OCI-LY1 (cell line): Measurements from ENCODE around the gene CCDC141.
A peak's percentile ranks its signal among the peaks of the same experiment; 100 is the strongest.

Experiments
- H2AFZ ChIP-seq: fragments of 200-600 bp; sonication (generic), shearing (Covaris generic); 2 replicates; pipeline ENCODE4 v1.6.0; 2014; ENCODE audit warnings: antibody characterized with exemption, mild to moderate bottlenecking, low read length
- H3F3A ChIP-seq: fragments of 200-600 bp; sonication (generic), shearing (Covaris generic); 2 replicates; pipeline ENCODE4 v1.6.0; 2014; ENCODE audit warnings: mild to moderate bottlenecking, antibody characterized with exemption, low read length, moderate library complexity; ENCODE audit not compliant: insufficient read depth
- H3K27ac ChIP-seq: fragments of 200-600 bp; sonication (generic); 2 replicates; pipeline ENCODE4 v1.5.1; 2014; ENCODE audit warnings: low read length, mixed run types, mild to moderate bottlenecking, low read depth; ENCODE audit not compliant: poor library complexity, severe bottlenecking
- H3K27me3 ChIP-seq: fragments of 200-600 bp; sonication (generic); 2 replicates; pipeline ENCODE4 v1.6.0; 2014; ENCODE audit warnings: antibody characterized with exemption, mild to moderate bottlenecking, low read length, moderate library complexity; ENCODE audit not compliant: insufficient read depth
- H3K36me3 ChIP-seq: fragments of 200-600 bp; sonication (generic); 2 replicates; pipeline ENCODE4 v1.6.1; 2014; ENCODE audit warnings: mild to moderate bottlenecking, antibody characterized with exemption, low read length, moderate library complexity, mixed read lengths; ENCODE audit not compliant: insufficient read depth
- H3K4me1 ChIP-seq: fragments of 200-600 bp; sonication (generic); 2 replicates; pipeline ENCODE4 v1.5.1; 2014; ENCODE audit warnings: mild to moderate bottlenecking, low read length, moderate library complexity; ENCODE audit not compliant: insufficient read depth, severe bottlenecking
- H3K4me2 ChIP-seq: fragments of 200-600 bp; sonication (generic), shearing (Covaris generic); 2 replicates; pipeline ENCODE4 v1.6.1; 2014; ENCODE audit warnings: low read length
- H3K4me3 ChIP-seq: fragments of 200-600 bp; sonication (generic); 2 replicates; pipeline ENCODE4 v1.5.1; 2014; ENCODE audit warnings: low read length, low read depth, mild to moderate bottlenecking, mixed read lengths; ENCODE audit not compliant: poor library complexity, severe bottlenecking
- H3K79me2 ChIP-seq: fragments of 200-600 bp; shearing (Covaris generic); 2 replicates; pipeline ENCODE4 v1.6.1; 2016; ENCODE audit warnings: mixed run types, low read length, mixed read lengths; ENCODE audit not compliant: insufficient read depth
- H3K9ac ChIP-seq: fragments of 200-600 bp; sonication (generic), shearing (Covaris generic); 2 replicates; pipeline ENCODE4 v1.6.1; 2014; ENCODE audit warnings: mild to moderate bottlenecking, low read length, mixed read lengths
- H3K9me2 ChIP-seq: fragments of 200-600 bp; sonication (generic), shearing (Covaris generic); 2 replicates; pipeline ENCODE4 v1.6.1; 2014; ENCODE audit warnings: low read depth, mild to moderate bottlenecking, low read length, mixed read lengths
- H3K9me3 ChIP-seq: fragments of 200-600 bp; shearing (Covaris generic); 2 replicates; pipeline ENCODE4 v1.6.1; 2014; ENCODE audit warnings: low read length, mixed read lengths
- H4K20me1 ChIP-seq: fragments of 200-600 bp; sonication (generic), shearing (Covaris generic); 2 replicates; pipeline ENCODE4 v1.6.0; 2016; ENCODE audit warnings: mild to moderate bottlenecking, low read length; ENCODE audit not compliant: insufficient read depth
- CTCF ChIP-seq: fragments of 200-600 bp; sonication (generic), shearing (Covaris generic); IDR thresholded peaks from 2 replicates; pipeline ENCODE4 v1.5.1; 2017; ENCODE audit warnings: mild to moderate bottlenecking, antibody characterized with exemption, low read length, moderate library complexity, mixed read lengths
- EZH2 ChIP-seq: fragments of 200-600 bp; sonication (generic), shearing (Covaris generic); IDR thresholded peaks from 2 replicates; pipeline ENCODE4 v1.8.0; 2017; ENCODE audit warnings: borderline replicate concordance, mixed run types, mild to moderate bottlenecking, antibody characterized with exemption, low read length, moderate library complexity, mixed read lengths

Gene CCDC141

GRCh38 chr2:178827111-178827510 is 222.8 kb downstream of the CCDC141 start:
- no peak for TF ChIP-seq EZH2
- no peaks in the 10 kb centered on the region for H3F3A ChIP-seq

DNA sequence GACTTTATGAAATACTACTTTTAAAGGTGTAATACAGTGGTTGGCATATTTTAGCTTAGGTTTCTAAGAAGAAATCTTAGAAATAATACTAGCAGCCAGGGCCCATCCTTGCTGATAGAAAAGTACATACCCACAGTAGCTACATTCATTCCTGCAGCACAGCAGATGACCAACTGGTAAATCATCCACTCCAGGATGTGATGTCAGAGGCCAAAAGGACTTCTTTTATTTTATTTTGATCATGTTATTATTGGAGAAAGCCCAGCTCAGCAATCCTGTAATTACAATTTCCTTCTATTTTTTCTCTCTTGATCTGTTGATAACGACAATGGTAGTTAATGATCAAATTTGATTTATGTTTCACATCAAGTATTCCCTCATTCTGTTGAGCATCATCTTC is 224.8 kb downstream of the CCDC141 start:
- Histone ChIP-seq H3K36me3 (no peaks in the 10 kb centered on the region), H3K9me2 (no peaks in the 10 kb centered on the region), H2AFZ (no peak overlapping the region), H4K20me1 (no peaks in the 10 kb centered on the region), H3K4me2 (no peak overlapping the region), H3K27ac (no peak overlapping the region), H3K27me3 (no peaks in the 10 kb centered on the region), H3K9me3 (no peaks in the 10 kb centered on the region), H3F3A (no peaks in the 10 kb centered on the region), H3K9ac (no peak overlapping the region), H3K4me1 (peaks cover 32% of the 10 kb centered on the region), H3K4me3 (no peak overlapping the region), H3K79me2 (no peaks in the 10 kb centered on the region)
- TF ChIP-seq CTCF (no peak), EZH2 (no peak)

More at GRCh38 chr2:178827111-178827510, 222.8 kb downstream of the CCDC141 start:
- H3K36me3 ChIP-seq, result no peaks in the 10 kb centered on the region
- H3K4me1 ChIP-seq, result peaks cover 29% of the 10 kb centered on the region
- H3K9me3 ChIP-seq, result no peaks in the 10 kb centered on the region
- no peaks in the 10 kb centered on the region for H3K27me3 ChIP-seq
- H3K9me2 ChIP-seq, result no peaks in the 10 kb centered on the region
- H3K4me3 ChIP-seq, result no peak overlapping the region
- no peaks in the 10 kb centered on the region for H4K20me1 ChIP-seq
- H3K27ac ChIP-seq, result no peak overlapping the region
- H3K79me2 ChIP-seq, result no peaks in the 10 kb centered on the region
- no peak overlapping the region for H3K9ac ChIP-seq
- no peak overlapping the region for H2AFZ ChIP-seq
- no peak overlapping the region for H3K4me2 ChIP-seq

- Histone ChIP-seq H3K9me2 (no peaks in the 10 kb centered on the region), H3K4me1 (peaks cover 32% of the 10 kb centered on the region), H4K20me1 (no peaks in the 10 kb centered on the region), H2AFZ (no peak overlapping the region), H3K4me3 (no peak overlapping the region), H3K36me3 (no peaks in the 10 kb centered on the region), H3F3A (no peaks in the 10 kb centered on the region), H3K9ac (no peak overlapping the region), H3K9me3 (no peaks in the 10 kb centered on the region), H3K4me2 (no peak overlapping the region), H3K27ac (no peak overlapping the region), H3K79me2 (no peaks in the 10 kb centered on the region), H3K27me3 (no peaks in the 10 kb centered on the region)
- TF ChIP-seq EZH2 (no peak), CTCF (no peak)
Observed at GRCh38 chr2:178824181-178824580, 225.8 kb downstream of the CCDC141 start.

DNA sequence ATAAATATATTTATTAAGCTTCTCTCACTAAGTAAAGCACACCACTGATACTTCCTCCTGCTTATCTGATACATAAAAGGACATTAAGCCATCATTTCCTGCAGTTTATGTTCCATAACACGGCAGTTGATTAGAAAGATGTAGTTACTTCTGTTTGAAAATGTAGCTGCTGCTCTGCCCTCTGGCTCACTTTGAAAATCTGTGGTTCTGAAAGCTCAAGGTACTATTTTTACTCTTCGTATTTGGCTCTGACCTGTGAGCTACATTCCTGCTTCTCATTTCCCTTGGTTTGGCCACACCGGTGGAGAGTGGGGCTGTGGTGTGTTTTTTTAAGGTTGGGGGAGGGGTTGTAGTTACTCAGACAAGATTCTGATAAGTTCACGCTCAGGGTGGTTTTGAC is 229.9 kb downstream of the CCDC141 start:
- Histone ChIP-seq H3K79me2 (no peaks in the 10 kb centered on the region), H3K27ac (peak overlapping the region; percentile 78), H3K9me3 (no peaks in the 10 kb centered on the region), H3K9me2 (no peaks in the 10 kb centered on the region), H3F3A (no peaks in the 10 kb centered on the region), H2AFZ (no peak overlapping the region), H3K36me3 (no peaks in the 10 kb centered on the region), H3K9ac (peak overlapping the region; percentile 3), H3K4me1 (peaks cover 22% of the 10 kb centered on the region), H4K20me1 (no peaks in the 10 kb centered on the region), H3K27me3 (no peaks in the 10 kb centered on the region), H3K4me3 (peak overlapping the region; percentile 5), H3K4me2 (peak overlapping the region; percentile 58)
- no peak for TF ChIP-seq EZH2
- TF ChIP-seq CTCF, result no peak
